Testis (tissue), 2 donors: ENCODE measurements around the gene TMEM233.

Experiments
- CTCF ChIP-seq, 3 experiments: fragments of 450-650 bp in 2 of 3; fragments of 200-600 bp in 1 of 3; sonication (generic) in 1 of 3; IDR thresholded peaks; one replicate each; pipeline ENCODE4 v1.5.1; 2016 to 2019; ENCODE audit warnings: antibody characterized with exemption in 3 of 3, mild to moderate bottlenecking in 2 of 3, moderate library complexity in 1 of 3
- POLR2A ChIP-seq: fragments of 450-650 bp; IDR thresholded peaks from one replicate; pipeline ENCODE4 v1.6.1; 2017; ENCODE audit warnings: antibody characterized with exemption, mild to moderate bottlenecking, moderate library complexity

DNA sequence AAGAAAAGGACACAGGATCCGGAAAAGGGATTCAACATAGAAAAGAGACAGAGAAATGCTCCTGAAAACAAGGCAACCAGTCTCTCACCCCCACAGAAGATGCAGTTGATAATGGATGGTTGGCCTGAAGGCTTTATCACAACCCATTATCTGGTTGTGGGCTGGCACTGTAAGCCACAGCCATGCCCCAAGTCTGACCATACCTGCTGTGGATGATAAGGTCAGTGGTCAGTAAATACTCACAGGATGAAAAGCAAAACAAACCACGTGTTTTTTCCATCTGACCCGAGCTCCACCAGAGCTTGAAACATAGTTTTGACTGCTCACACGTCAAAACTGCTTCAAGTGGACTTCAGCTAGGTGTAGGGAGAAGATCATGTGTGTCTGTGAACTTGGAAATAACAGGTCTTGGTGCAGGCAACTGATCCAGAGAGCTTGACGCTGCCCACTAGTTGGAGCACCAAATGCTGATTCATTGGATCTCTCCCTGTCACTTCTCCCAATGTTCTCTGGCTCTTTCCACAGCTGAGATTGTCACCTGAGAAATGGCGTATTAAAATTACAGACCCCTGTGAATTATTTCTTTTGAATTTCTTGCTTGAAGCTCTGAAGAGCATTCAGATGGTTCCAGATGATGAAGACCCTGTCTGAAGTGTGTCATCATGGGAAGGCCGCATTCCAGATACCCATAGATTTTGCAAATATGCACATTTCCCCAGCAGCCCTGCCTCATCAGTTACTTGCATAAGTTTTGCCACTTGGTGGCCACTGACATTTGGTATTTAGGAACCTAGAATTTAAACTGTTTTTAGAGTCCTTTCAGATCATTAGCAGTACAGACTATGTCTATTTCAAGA is 8.5 kb downstream of the TMEM233 start:
- no peak for TF ChIP-seq CTCF (IDR thresholded peaks at IDR 0.05)
- TF ChIP-seq POLR2A = no peak
